Adrenal gland (tissue), 5 donors: ENCODE data around the gene SCCPDH.

Experiments
- POLR2A ChIP-seq, 2 donors: fragments of 450-650 bp; IDR thresholded peaks; one replicate each; pipeline ENCODE4 v1.6.1; 2017; ENCODE audit warnings: antibody characterized with exemption in 2 of 2, mild to moderate bottlenecking in 2 of 2, moderate library complexity in 1 of 2
- TF ChIP-seq, protein P1 (sequence below), 6 experiments: fragments of 450-650 bp in 4 of 6; fragments of 200-600 bp in 2 of 6; sonication (generic) in 1 of 6; IDR thresholded peaks; 1 replicate in 5 of 6; 2 replicates in 1 of 6; pipeline versions ENCODE4 v1.5.1 to v1.8.0; 2016 to 2021; ENCODE audit warnings: antibody characterized with exemption in 6 of 6, mild to moderate bottlenecking in 2 of 6, moderate library complexity in 1 of 6
- donor health status: DM: no; HTN: no; CAD: no.

DNA sequence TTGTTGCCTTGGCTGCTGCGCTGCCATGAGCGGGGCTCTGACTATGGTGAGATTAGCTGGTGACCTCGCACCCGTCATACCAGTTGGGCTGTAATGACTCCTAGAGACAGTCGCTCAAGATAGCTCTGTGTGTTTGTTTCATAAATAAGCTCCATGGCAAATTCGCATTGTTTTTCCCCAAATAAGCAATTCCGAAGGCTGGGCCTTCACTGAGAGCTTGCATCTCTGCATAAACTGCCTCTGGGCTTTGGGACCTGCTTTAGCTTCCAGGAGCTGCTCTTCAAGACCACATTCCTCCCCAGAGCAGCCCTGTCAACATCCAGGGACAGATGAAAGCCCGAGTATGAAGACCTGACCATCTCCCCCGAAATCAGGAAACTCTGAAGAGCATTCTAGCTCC lies 40.7 kb upstream of the SCCPDH start:
- TF ChIP-seq, protein P1, sequence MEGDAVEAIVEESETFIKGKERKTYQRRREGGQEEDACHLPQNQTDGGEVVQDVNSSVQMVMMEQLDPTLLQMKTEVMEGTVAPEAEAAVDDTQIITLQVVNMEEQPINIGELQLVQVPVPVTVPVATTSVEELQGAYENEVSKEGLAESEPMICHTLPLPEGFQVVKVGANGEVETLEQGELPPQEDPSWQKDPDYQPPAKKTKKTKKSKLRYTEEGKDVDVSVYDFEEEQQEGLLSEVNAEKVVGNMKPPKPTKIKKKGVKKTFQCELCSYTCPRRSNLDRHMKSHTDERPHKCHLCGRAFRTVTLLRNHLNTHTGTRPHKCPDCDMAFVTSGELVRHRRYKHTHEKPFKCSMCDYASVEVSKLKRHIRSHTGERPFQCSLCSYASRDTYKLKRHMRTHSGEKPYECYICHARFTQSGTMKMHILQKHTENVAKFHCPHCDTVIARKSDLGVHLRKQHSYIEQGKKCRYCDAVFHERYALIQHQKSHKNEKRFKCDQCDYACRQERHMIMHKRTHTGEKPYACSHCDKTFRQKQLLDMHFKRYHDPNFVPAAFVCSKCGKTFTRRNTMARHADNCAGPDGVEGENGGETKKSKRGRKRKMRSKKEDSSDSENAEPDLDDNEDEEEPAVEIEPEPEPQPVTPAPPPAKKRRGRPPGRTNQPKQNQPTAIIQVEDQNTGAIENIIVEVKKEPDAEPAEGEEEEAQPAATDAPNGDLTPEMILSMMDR (IDR thresholded peaks at IDR 0.05), result no peak
- no peak for TF ChIP-seq POLR2A (IDR thresholded peaks at IDR 0.05)
